ENCODE measurements around the gene DEUP1. TPM values are rescaled to one million over a fixed set of nuclear protein-coding genes. Genes with fewer than 3 reads are reported as not detected.

Gene DEUP1
- total and polyA plus RNA-seq, 2 donors (not counting 1 experiment from before 2014, with no cell fraction given): not detected

GRCh38 chr11:93392867-93393266 is 62.3 kb downstream of the DEUP1 start:
- H3K9me3 ChIP-seq (ENCODE audit: control insufficient read depth, insufficient read depth, low read depth, low read length): no peaks in the 10 kb centered on the region
- no peak overlapping the region for H3K9ac ChIP-seq (ENCODE audit: insufficient read depth, low read length)
- H3K4me1 ChIP-seq (ENCODE audit: control insufficient read depth, extremely low read depth, insufficient read depth, low read length): no peaks in the 10 kb centered on the region
- TF ChIP-seq EZH2 (IDR thresholded peaks at IDR 0.05; ENCODE audit: low read length, missing control alignments): no peak
- TF ChIP-seq CTCF (conservative IDR thresholded peaks at IDR 0.05 in 1 of 2, IDR thresholded peaks at IDR 0.05 in 1 of 2; ENCODE audit: low read depth in 1 of 2, low read length in 2 of 2): no peak
- no peaks in the 10 kb centered on the region for H4K20me1 ChIP-seq (ENCODE audit: control insufficient read depth, extremely low read depth, insufficient read depth, low read length)
- DNase-seq (ENCODE audit: low read depth in 2 of 2): no peak
- no peaks in the 10 kb centered on the region for H3K27me3 ChIP-seq (ENCODE audit: control insufficient read depth, insufficient read depth, low read length)
- H3K27ac ChIP-seq (ENCODE audit: insufficient read depth, low read length): no peak overlapping the region
- H3K4me2 ChIP-seq (ENCODE audit: extremely low read depth, insufficient read depth, low read length): no peak overlapping the region
- no peak overlapping the region for H2AFZ ChIP-seq (ENCODE audit: low read length)
- H3K36me3 ChIP-seq (ENCODE audit: control insufficient read depth, insufficient read depth, low read length): no peaks in the 10 kb centered on the region
- H3K79me2 ChIP-seq (ENCODE audit: control insufficient read depth, insufficient read depth, low read length): no peaks in the 10 kb centered on the region
- H3K4me3 ChIP-seq (replicated peaks in 1 of 4; ENCODE audit: control extremely low read depth in 1 of 4, insufficient read depth in 1 of 4, low read depth in 3 of 4, low read length in 4 of 4): no peak overlapping the region

GRCh38 chr11:93393386-93393785 is 62.8 kb downstream of the DEUP1 start:
- Histone ChIP-seq H3K36me3 (ENCODE audit: control insufficient read depth, insufficient read depth, low read length) (no peaks in the 10 kb centered on the region), H3K4me3 (replicated peaks in 1 of 4; ENCODE audit: control extremely low read depth in 1 of 4, insufficient read depth in 1 of 4, low read depth in 3 of 4, low read length in 4 of 4) (no peak overlapping the region), H3K27me3 (ENCODE audit: control insufficient read depth, insufficient read depth, low read length) (no peaks in the 10 kb centered on the region), H3K9ac (ENCODE audit: insufficient read depth, low read length) (no peak overlapping the region), H3K9me3 (ENCODE audit: control insufficient read depth, insufficient read depth, low read depth, low read length) (no peaks in the 10 kb centered on the region), H2AFZ (ENCODE audit: low read length) (no peak overlapping the region), H3K79me2 (ENCODE audit: control insufficient read depth, insufficient read depth, low read length) (no peaks in the 10 kb centered on the region), H3K4me2 (ENCODE audit: extremely low read depth, insufficient read depth, low read length) (no peak overlapping the region), H4K20me1 (ENCODE audit: control insufficient read depth, extremely low read depth, insufficient read depth, low read length) (no peaks in the 10 kb centered on the region), H3K4me1 (ENCODE audit: control insufficient read depth, extremely low read depth, insufficient read depth, low read length) (no peaks in the 10 kb centered on the region), H3K27ac (ENCODE audit: insufficient read depth, low read length) (no peak overlapping the region)
- DNase-seq (ENCODE audit: low read depth in 2 of 2): no peak
- no peak for TF ChIP-seq CTCF (conservative IDR thresholded peaks at IDR 0.05 in 1 of 2, IDR thresholded peaks at IDR 0.05 in 1 of 2; ENCODE audit: low read depth in 1 of 2, low read length in 2 of 2)

- H4K20me1 ChIP-seq (ENCODE audit: control insufficient read depth, extremely low read depth, insufficient read depth, low read length): no peaks in the 10 kb centered on the region
- no peak overlapping the region for H3K4me3 ChIP-seq (replicated peaks in 1 of 4; ENCODE audit: control extremely low read depth in 1 of 4, insufficient read depth in 1 of 4, low read depth in 3 of 4, low read length in 4 of 4)
- no peak overlapping the region for H3K27ac ChIP-seq (ENCODE audit: insufficient read depth, low read length)
- H3K36me3 ChIP-seq (ENCODE audit: control insufficient read depth, insufficient read depth, low read length): no peaks in the 10 kb centered on the region
- H3K27me3 ChIP-seq (ENCODE audit: control insufficient read depth, insufficient read depth, low read length): no peaks in the 10 kb centered on the region
- H3K9ac ChIP-seq (ENCODE audit: insufficient read depth, low read length): no peak overlapping the region
- peak in 1 of 2 donors; percentile 6 for DNase-seq (ENCODE audit: low read depth in 2 of 2)
- no peak overlapping the region for H3K4me2 ChIP-seq (ENCODE audit: extremely low read depth, insufficient read depth, low read length)
- TF ChIP-seq CTCF (conservative IDR thresholded peaks at IDR 0.05 in 1 of 2, IDR thresholded peaks at IDR 0.05 in 1 of 2; ENCODE audit: low read depth in 1 of 2, low read length in 2 of 2): no peak
- no peak for TF ChIP-seq EZH2 (IDR thresholded peaks at IDR 0.05; ENCODE audit: low read length, missing control alignments)
- no peak overlapping the region for H2AFZ ChIP-seq (ENCODE audit: low read length)
- H3K9me3 ChIP-seq (ENCODE audit: control insufficient read depth, insufficient read depth, low read depth, low read length): no peaks in the 10 kb centered on the region
- H3K79me2 ChIP-seq (ENCODE audit: control insufficient read depth, insufficient read depth, low read length): no peaks in the 10 kb centered on the region
- no peaks in the 10 kb centered on the region for H3K4me1 ChIP-seq (ENCODE audit: control insufficient read depth, extremely low read depth, insufficient read depth, low read length)
Observed at GRCh38 chr11:93394488-93394887, 63.9 kb downstream of the DEUP1 start.
